ENCODE results near the gene INPP5D.

The INPP5D gene

DNA sequence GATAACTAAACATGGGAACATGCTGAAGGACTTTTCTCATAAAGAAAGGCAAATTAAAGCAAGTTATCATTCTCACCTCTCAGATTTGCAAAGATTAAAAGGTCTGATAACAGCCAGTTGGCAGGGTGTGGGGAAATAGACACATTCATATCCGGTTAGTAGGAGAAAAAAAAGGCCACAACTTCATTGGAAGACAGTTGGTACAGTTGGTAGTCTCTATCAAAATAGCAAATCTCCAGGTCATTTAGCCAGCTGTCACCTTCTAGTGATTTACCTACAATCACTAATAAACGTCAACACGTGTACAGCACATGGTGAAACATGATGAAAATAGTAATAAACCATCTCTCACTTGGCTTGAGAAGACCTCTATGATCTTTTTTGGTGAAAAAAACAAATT is 16.6 kb downstream of the INPP5D start:
- DNase-seq, result peak; percentile 58

DNA sequence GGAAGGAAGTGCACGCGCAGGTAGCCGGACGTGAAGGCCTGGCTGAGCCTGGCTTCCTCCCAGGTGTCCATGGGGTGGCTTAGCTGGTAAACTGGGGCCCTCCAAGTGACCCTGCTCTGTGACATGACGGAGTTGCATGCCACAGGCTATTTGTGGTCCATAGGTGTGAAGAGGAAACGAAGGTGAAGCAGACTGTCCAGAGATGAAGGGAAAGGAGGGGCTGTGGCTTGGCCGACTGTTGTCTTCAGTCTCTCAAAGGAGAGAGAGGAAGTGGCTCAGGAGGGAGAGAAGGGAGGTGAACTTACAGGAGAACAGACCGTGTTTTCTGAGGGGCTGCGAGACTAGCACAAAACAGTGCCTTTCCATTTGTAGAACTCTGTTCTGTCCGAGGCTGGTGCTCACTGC is 19.3 kb downstream of the INPP5D start:
- peak; percentile 45 for DNase-seq

DNA sequence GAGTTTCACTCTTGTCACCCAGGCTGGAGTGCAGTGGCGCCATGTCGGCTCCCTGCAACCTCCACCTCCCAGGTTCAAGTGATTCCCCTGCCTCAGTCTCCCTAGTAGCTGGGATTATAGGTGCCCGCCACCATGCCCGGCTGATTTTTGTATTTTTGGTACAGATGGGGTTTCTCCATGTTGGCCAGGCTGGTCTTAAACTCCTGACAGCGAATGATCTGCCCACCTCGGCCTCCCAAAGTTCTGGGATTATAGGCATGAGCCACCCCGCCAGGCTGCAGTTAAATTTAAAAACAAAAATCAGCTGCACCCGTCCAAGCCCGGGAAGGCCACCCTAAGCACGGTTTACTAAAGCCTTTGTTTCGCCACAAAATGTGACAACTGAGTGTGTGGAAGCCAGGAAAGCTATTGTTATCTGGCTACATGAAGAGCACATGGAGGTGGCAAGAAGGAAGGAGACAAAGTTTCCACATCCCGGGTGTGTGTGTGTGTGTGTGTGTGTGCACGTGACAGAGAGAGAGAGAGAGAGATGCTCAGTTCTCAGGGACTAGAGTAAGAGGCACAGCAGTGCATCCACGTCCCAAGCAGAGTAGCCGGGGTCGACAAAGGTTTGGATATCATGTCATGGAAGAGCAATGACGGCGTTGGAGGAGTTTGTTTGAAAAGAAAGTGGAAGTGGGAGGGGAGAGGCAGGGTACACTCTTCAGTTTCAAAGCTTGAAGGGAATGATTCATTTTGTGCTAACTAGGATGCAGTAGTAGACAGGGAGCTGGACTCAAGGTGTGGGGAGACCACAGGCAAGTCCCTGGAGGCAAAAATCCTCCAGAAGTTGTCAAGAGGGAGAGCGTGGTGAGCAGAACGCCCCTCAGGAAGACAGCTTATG is 20.1 kb downstream of the INPP5D start:
- no peak for DNase-seq

- DNase-seq, result no peak
These were observed 20.7 kb downstream of the INPP5D start for GRCh38 chr2:233080836-233081229.

DNA sequence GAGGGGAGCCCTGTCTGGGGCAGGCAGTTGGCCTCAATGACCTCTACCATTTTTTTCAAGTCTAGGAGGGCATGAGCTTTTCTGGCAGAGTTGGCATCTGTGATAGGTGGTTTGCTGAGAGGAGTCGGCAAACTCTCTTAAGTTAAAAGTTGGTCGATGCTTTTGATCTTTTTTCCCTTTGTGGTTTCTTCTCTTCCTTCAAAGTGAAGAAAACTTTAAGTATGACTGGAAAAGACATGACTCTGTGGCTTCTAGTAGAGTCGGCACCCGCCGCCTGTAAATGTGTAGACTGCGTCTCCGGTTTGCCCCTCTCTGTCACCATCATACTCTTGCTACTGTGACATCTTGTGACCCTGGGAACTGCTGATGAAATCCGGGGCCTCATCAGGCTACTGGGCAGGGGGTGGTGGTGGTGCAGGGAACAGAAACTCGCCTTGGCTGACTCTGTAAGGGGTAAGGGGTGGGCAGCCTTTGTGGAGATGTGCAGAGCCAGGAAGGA is 21.1 kb downstream of the INPP5D start:
- DNase-seq, result peak; percentile 68

- DNase-seq, result no peak
These were observed 21.6 kb downstream of the INPP5D start for GRCh38 chr2:233081731-233082221.

DNA sequence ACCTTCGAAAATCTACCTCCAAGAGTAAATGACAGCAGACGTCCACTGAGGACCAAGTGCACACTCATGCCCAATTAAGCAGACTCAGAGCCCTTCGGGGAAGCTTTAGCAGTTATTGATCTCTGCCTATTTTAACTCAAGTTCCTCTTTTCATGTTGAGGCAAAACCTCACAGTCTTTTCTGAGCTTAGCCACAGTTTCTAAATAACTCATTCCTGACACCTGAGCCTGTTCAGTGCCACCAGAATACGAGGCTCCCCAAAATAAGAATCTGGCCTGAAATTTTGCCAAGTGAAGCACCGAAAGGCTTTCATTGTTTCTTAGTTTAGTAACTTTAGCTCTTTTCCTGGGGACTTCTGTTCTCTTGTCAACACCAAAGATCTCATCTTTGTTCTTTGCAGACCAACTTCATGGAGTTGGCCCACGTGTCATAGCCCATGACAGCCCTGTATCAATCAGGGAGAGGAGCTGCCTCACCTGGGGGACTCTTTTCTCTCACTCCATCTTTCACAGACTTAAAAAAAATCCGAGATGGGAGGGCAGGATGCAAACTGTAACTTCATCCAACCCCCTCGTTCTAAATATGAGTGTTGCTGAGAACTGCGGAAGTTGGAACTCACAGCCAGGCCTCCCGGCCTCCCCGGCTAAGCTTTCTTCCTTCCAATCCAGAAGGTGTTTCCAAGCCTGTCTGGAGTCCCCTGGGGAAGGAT is 22.2 kb downstream of the INPP5D start:
- no peak for DNase-seq

DNA sequence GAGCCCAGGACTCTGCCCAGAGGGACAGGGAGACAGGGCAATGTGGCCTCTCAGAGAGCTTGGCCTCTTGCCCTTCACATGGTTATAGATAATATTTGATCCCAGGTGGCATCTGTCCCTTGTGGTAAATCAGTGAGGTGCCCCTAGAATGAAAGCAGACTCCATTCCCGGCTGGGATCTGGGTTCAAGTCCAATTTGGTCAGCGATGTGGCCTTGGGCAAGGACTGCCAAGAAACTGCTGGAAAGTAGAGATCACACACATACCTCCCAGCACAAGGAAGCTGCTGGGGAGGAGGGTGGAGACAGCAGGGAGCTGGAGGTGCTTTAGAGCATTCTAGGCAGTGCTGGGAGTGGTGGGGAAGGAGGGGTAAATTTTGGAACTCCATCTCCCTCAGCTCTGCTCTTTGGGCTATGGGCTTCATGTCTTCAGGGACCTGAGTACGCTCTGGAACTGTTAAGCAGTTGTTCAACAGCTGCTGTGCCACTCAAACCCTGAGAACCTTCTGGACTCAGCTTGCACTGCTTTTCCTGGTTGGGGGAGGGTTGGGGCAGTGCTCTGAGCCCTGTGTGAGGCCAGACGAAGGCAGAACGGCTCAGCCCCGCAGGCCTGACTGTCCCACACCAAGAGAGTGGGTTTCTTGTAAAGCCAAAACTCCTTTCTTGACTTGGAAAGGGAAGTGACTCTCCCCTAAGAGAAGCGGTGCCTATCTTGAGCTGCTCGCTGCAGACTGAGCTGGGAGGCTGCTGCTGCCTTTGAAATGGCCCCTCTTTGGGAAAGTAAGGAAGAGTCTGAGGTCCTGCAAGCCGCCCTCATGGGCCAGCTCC is 23.0 kb downstream of the INPP5D start:
- DNase-seq, result no peak

GRCh38 chr2:233083782-233084181 is 23.6 kb downstream of the INPP5D start:
- DNase-seq, result peak; percentile 55

DNA sequence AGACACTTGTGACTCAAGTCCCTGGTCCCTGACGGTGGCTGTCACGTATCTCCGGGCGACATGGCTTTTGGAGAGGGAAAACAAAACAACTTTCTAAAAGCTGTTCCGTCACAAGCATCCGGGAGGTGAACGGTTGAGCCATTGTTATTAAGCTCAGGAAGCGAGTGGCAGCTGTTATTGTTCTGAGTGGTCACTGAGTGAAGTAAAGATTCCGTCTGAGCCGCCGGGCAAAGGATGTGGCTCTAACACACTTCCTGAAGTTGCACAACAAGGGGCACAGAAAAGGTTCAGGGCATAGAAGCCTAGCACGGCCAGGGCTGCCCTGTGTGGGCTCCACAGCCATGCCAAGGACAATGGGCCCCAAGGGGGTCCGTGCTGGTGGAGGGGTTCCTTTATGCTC is 24.3 kb downstream of the INPP5D start:
- peak; percentile 50 for DNase-seq

DNA sequence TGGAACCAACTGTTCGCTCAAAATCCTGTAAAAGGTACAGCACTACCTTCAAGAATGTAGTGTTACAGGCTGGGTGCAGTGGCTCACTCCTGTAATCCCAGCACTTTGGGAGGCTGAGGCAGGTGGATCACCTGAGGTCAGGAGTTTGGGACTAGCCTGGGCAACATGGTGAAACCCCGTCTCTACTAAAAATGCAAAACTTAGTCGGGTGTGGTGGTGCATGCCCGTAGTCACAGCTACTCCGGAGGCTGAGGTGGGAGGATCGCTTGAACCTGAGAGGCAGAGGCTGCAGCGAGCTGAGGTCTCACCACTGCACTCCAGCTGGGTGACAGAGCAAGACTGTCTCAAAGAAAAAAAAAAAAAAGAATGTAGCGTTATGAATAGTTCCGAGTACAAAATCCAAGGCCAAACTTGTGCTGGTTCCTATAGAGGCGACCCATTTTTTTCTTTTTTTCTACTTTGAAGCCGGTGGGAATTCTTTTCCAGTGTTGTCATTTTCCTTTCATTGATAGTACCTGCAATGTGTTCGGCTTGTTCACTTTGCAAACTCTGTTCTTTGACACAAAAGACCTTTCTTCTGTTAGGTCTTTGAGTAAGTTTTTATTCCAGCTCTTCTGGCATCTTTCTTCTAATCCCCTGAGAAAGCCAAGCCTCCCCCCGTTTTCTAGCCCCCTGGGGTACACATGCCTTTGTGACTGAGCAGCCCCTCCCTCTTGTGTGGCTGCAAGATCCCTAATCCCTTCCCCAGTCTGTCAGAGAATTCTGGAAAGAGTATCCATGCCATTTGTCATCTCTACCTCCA is 25.1 kb downstream of the INPP5D start:
- no peak for DNase-seq

GRCh38 chr2:233085839-233086150 is 25.7 kb downstream of the INPP5D start:
- DNase-seq, result no peak

GRCh38 chr2:233087713-233088112 is 27.6 kb downstream of the INPP5D start:
- no peak for DNase-seq

DNA sequence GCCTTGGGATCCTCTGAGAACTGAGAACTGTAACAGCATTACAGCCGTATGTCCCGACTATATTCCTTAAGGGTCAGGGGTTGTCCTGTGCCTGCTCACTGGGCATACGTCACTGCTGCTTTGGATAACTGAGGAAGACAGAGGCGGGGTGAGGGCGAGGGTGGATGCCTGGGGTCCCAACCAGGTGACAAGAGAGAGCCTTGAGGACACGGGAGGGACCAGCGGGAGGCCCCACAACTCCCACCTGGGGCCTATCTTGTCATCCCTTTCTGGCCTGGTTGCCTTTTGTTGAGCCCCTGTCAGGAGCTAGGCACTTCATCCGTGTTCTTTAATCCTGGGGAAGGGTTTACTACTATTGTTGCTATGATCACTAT is 28.8 kb downstream of the INPP5D start:
- DNase-seq, result no peak

GRCh38 chr2:233089851-233090250 is 29.7 kb downstream of the INPP5D start:
- DNase-seq, result no peak

DNA sequence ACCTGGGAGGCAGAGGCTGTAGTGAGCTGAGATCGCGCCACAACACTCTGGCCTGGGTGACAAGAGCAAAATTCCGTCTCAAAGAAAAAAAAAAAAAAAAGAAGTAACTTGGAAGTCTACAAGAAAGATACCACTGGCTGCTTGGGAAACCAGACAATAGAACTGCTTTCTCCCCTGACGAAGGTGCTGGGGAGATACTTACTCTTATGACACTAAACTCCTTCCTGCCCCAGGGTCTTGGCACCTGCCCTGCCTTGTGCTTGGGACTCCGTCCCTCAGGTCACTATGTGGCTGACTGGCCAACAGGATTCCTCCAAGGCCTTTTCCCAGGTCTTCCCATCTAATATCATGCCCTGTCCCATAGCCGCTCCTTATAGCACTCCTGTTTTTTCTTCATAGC is 30.7 kb downstream of the INPP5D start:
- no peak for DNase-seq

GRCh38 chr2:233091595-233092375 is 31.6 kb downstream of the INPP5D start:
- no peak for DNase-seq

DNA sequence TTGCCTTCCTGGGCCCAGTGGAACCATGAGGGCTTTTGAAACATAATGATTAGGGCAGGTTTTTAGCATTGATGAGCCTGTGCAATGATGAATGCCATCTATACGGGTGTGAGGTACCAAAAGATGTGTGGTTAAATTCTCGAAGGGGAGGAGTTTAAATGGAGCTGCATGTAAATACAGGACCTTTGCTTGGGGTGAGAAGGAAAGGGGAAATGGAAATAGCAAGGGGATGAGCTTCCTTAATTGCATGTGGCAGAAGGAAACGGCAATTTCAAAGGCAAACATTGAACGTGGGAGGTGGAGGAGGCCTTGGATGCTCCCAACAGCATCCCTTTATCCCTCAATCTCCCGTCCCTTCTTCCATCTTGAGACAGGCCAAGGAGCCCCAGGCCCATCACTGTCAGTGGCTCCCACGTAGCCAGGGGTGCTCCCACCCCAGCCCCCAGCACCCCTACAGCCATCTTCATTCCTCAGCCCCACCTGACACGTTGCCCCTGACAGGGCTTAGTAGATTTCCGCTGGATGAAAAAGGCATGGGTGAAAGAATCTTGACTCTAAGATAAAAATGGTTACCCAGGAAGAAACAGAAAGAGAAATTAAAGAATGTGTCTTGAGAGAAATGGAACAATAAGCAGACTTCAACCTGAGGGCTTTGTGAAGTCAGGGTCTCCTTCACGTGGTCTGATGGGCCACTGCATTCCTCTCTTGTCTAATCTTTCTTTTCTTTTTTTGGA is 32.5 kb downstream of the INPP5D start:
- no peak for DNase-seq

DNA sequence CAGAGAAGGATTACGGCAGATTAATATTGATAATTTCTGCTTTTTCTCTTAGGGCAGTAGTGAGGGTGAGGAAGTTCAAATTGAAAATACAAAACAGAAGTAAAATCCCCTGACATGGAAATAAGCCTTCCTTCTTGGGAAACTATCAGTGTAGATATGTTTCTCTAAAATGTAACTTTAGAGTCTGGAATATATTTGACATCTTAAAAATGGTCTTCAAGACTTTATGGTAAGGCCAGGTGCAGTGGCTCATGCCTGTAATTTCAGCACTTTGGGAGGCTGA is 33.0 kb downstream of the INPP5D start:
- DNase-seq, result no peak

DNA sequence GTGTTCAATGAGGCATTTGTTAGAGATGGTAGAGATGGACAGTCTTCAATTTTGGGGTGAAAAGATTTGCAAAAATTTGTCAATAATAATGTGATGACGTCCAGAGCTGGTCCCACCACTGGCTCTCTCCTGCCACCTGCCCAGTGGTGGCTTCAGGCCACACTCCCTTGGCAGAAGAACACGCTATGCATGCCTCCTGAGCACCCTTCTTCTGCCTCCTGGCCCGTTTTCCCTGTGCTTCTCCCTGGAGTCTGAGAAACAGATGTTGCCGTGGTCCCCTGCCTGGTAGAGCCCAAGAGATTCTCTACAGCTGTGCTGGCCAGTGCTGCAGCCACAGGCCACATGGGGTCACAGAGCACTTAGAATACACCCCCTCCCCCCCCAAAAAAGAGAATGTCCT is 33.6 kb downstream of the INPP5D start:
- DNase-seq, result no peak

DNA sequence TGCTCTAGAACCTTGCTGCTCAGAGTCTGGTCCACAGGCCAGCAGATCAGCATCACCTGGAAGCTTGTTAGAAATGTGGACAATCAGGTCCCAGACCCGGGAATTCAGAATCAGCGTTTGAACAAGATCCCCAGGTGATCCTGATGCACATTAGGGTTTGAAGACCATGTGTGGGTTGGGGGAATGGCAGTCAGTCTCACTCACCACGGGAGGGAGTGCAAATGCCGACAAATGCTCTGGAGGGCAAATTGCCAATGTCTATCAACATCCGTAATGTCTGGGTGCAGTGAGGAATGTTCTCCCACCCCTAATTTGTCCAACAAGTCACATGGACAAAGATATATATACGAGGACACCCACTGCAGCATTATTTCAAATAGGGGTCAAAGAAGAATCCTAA is 34.5 kb downstream of the INPP5D start:
- DNase-seq, result no peak

Data from central memory CD4-positive, alpha-beta T cell (primary cell).